HG02623 (cell line): ENCODE results near the gene TMEM184B.
"Not testable (repeated sequence)": the region's sequence is repeated elsewhere in the genome, so short reads cannot be mapped to it uniquely, and the experiment has no call there.

Source experiments
- ATAC-seq: cut with Tn5 transposase; IDR thresholded peaks from one replicate; pipeline ENCODE4 v1.9.1; 2021; ENCODE audit warnings: moderate library complexity; ENCODE audit not compliant: unreplicated experiment

TMEM184B gene

GRCh38 chr22:38184788-38185187, 88.0 kb downstream of the TMEM184B start:
- no peak for ATAC-seq

- ATAC-seq = peak; percentile 81
Observed at GRCh38 chr22:38181453-38182200, 91.2 kb downstream of the TMEM184B start, which contains the start of gene PLA2G6. Gene PLA2G6 (minus strand): TSS chr22:38181830. CDS start chr22:38169426, 12,404 bp downstream.

- no peak for ATAC-seq
Observed at GRCh38 chr22:38180841-38181452, 91.9 kb downstream of the TMEM184B start.

- ATAC-seq = not testable (repeated sequence)
Observed at GRCh38 chr22:38178605-38178937, 94.2 kb downstream of the TMEM184B start.

GRCh38 chr22:38177926-38178604, 94.7 kb downstream of the TMEM184B start:
- no peak for ATAC-seq

GRCh38 chr22:38177571-38177925, 95.3 kb downstream of the TMEM184B start:
- not testable (repeated sequence) for ATAC-seq

GRCh38 chr22:38177044-38177443, 95.8 kb downstream of the TMEM184B start:
- ATAC-seq = no peak

- no peak for ATAC-seq
Observed at GRCh38 chr22:38176170-38176741, 96.6 kb downstream of the TMEM184B start.

- ATAC-seq = no peak
Observed at GRCh38 chr22:38175206-38176118, 97.3 kb downstream of the TMEM184B start.

- ATAC-seq = no peak
Observed at GRCh38 chr22:38174626-38175025, 98.2 kb downstream of the TMEM184B start.

GRCh38 chr22:38173641-38173906, 99.2 kb downstream of the TMEM184B start:
- no peak for ATAC-seq

GRCh38 chr22:38172832-38173640, 99.8 kb downstream of the TMEM184B start:
- ATAC-seq = no peak

- ATAC-seq = no peak
Observed at GRCh38 chr22:38171927-38172831, 100.6 kb downstream of the TMEM184B start.

- ATAC-seq = no peak
Observed at GRCh38 chr22:38170469-38170868, 102.3 kb downstream of the TMEM184B start.
